GM23338 (cell line): ENCODE results near the gene CCDC97. TPM values are rescaled to one million over a fixed set of nuclear protein-coding genes. Genes with fewer than 3 reads are reported as not detected.

Source experiments
- ATAC-seq: fragments of 200-7000 bp; cut with Tn5 transposase; 3 replicates; pipeline ENCODE4 v1.9.1; 2020
- DNase-seq: peaks from one replicate; pipeline ENCODE4 v3.0.0-alpha.2; 2015; ENCODE audit warnings: low spot score
- H2AFZ ChIP-seq: fragments of 200-600 bp; sonication (generic); 2 replicates; pipeline ENCODE4 v1.8.0; 2016; ENCODE audit warnings: antibody characterized with exemption, mild to moderate bottlenecking, moderate library complexity
- H3F3A ChIP-seq: fragments of 200-600 bp; sonication (generic); replicated peaks from 2 replicates; pipeline ENCODE4 v1.8.0; 2017; ENCODE audit warnings: antibody characterized with exemption, mixed run types, low read depth
- H3K27ac ChIP-seq: fragments of 200-600 bp; sonication (generic); 2 replicates; pipeline ENCODE4 v1.6.1; 2016; ENCODE audit warnings: low read depth
- H3K27me3 ChIP-seq: fragments of 200-600 bp; sonication (generic); 2 replicates; pipeline ENCODE4 v1.8.0; 2016; ENCODE audit warnings: mild to moderate bottlenecking, mixed run types, moderate library complexity; ENCODE audit not compliant: insufficient read depth
- H3K36me3 ChIP-seq: fragments of 200-600 bp; sonication (generic); 2 replicates; pipeline ENCODE4 v1.8.0; 2016; ENCODE audit warnings: mild to moderate bottlenecking; ENCODE audit not compliant: insufficient read depth
- H3K4me1 ChIP-seq: fragments of 200-600 bp; sonication (generic); 2 replicates; pipeline ENCODE4 v1.8.0; 2016; ENCODE audit warnings: mild to moderate bottlenecking, moderate library complexity; ENCODE audit not compliant: insufficient read depth
- H3K4me2 ChIP-seq: fragments of 200-600 bp; sonication (generic); 2 replicates; pipeline ENCODE4 v1.7.1; 2017; ENCODE audit warnings: mixed run types
- H3K4me3 ChIP-seq: fragments of 200-600 bp; sonication (generic); 2 replicates; pipeline ENCODE4 v1.6.1; 2016; ENCODE audit warnings: mixed run types
- H3K79me2 ChIP-seq: fragments of 200-600 bp; sonication (generic); replicated peaks from 2 replicates; pipeline ENCODE4 v1.8.0; 2017; ENCODE audit warnings: mild to moderate bottlenecking; ENCODE audit not compliant: insufficient read depth
- H3K9me2 ChIP-seq: fragments of 200-600 bp; sonication (generic); 2 replicates; pipeline ENCODE4 v1.8.0; 2017; ENCODE audit not compliant: insufficient read depth
- H4K20me1 ChIP-seq: fragments of 200-600 bp; sonication (generic); replicated peaks from 2 replicates; pipeline ENCODE4 v1.8.0; 2017; ENCODE audit warnings: mild to moderate bottlenecking; ENCODE audit not compliant: insufficient read depth
- H3K27ac Mint-ChIP-seq: 2 replicates; pipeline ENCODE4 v1.8.0; 2020; ENCODE audit warnings: inconsistent platforms, mild to moderate bottlenecking, moderate library complexity, mixed read lengths
- H3K27me3 Mint-ChIP-seq: 3 replicates; pipeline ENCODE4 v1.8.0; 2022; ENCODE audit warnings: low read depth, mild to moderate bottlenecking, moderate library complexity, mixed read lengths, inconsistent platforms; ENCODE audit not compliant: insufficient read depth, poor library complexity
- H3K36me3 Mint-ChIP-seq: 3 replicates; pipeline ENCODE4 v1.8.0; 2021; ENCODE audit warnings: low read depth, mild to moderate bottlenecking, inconsistent platforms, moderate library complexity, mixed read lengths
- H3K4me1 Mint-ChIP-seq: 3 replicates; pipeline ENCODE4 v1.8.0; 2020; ENCODE audit warnings: mild to moderate bottlenecking, inconsistent platforms, mixed read lengths
- H3K4me3 Mint-ChIP-seq: 3 replicates; pipeline ENCODE4 v1.8.0; 2021; ENCODE audit warnings: moderate library complexity, mild to moderate bottlenecking, inconsistent platforms, mixed read lengths
- H3K9me3 Mint-ChIP-seq: 3 replicates; pipeline ENCODE4 v1.8.0; 2020; ENCODE audit warnings: moderate library complexity, mild to moderate bottlenecking, inconsistent platforms, mixed read lengths
- CREB1 ChIP-seq: fragments of 250-450 bp; sonication (Bioruptor Pico); IDR thresholded peaks from 2 replicates; pipeline ENCODE4 v1.5.0; 2020; ENCODE audit warnings: low read depth, mild to moderate bottlenecking, moderate library complexity
- EZH2 ChIP-seq: fragments of 200-600 bp; sonication (generic); IDR thresholded peaks from one replicate; pipeline ENCODE4 v1.8.0; 2017; ENCODE audit warnings: antibody characterized with exemption, mild to moderate bottlenecking, low read depth; ENCODE audit not compliant: unreplicated experiment
- EZH2phosphoT487 ChIP-seq: fragments of 200-600 bp; sonication (generic); IDR thresholded peaks from one replicate; pipeline ENCODE4 v1.8.1; 2018; ENCODE audit warnings: antibody characterized with exemption; ENCODE audit not compliant: unreplicated experiment
- JUNB ChIP-seq: IDR thresholded peaks from one replicate; pipeline ENCODE4 v1.6.1; 2016; ENCODE audit warnings: antibody characterized with exemption; ENCODE audit not compliant: unreplicated experiment
- NANOG ChIP-seq: IDR thresholded peaks from 2 replicates; pipeline ENCODE4 v1.6.1; 2016; ENCODE audit warnings: antibody characterized with exemption, borderline replicate concordance
- POLR2AphosphoS5 ChIP-seq: IDR thresholded peaks from 2 replicates; pipeline ENCODE4 v1.6.1; 2016; ENCODE audit warnings: antibody characterized with exemption, low read depth
- STAT1 ChIP-seq: IDR thresholded peaks from one replicate; pipeline ENCODE4 v1.6.1; 2016; ENCODE audit warnings: antibody characterized with exemption; ENCODE audit not compliant: unreplicated experiment
- ZNF114 ChIP-seq: fragments of 250-450 bp; sonication (Bioruptor Pico); IDR thresholded peaks from 2 replicates; pipeline ENCODE4 v1.5.0; 2020; ENCODE audit warnings: mild to moderate bottlenecking, moderate library complexity
- ZNF331 ChIP-seq: fragments of 250-450 bp; sonication (Bioruptor Pico); IDR thresholded peaks from 2 replicates; pipeline ENCODE4 v1.5.0; 2020; ENCODE audit warnings: low read depth, mild to moderate bottlenecking, moderate library complexity
- ZNF462 ChIP-seq: fragments of 250-450 bp; sonication (Bioruptor Pico); IDR thresholded peaks from 2 replicates; pipeline ENCODE4 v1.5.0; 2020; ENCODE audit warnings: mild to moderate bottlenecking, moderate library complexity
- polyA plus RNA-seq: library from polyadenylated mRNA; unstranded; fragments of >200 nt; fragmentation: Nextera tagmentation; extraction: Ambion mirVana; gene quantifications from 2 replicates; pipeline ENCODE4 v1.2.1, GENCODE V29; 2016
- total RNA-seq: library from RNA; depleted of rRNA; stranded (reverse); fragments of >200 nt; shearing (Covaris generic); gene quantifications from 2 replicates; pipeline ENCODE4 v1.2.3, GENCODE V29; 2014
- TF ChIP-seq, protein P1 (sequence below): IDR thresholded peaks from one replicate; pipeline ENCODE4 v1.6.1; 2018; ENCODE audit warnings: antibody characterized with exemption; ENCODE audit not compliant: unreplicated experiment
- TF ChIP-seq, protein P2 (sequence below), 2 experiments: fragments of 200-600 bp in 1 of 2; sonication (generic) in 1 of 2; conservative IDR thresholded peaks; 2 replicates each; pipeline versions ENCODE4 v1.5.1 to v1.6.1; 2016 to 2017; ENCODE audit warnings: antibody characterized with exemption in 2 of 2, low read depth in 2 of 2, mild to moderate bottlenecking in 2 of 2, moderate library complexity in 1 of 2
- TF ChIP-seq, protein P3 (sequence below): IDR thresholded peaks from 2 replicates; pipeline ENCODE4 v1.6.1; 2016; ENCODE audit warnings: antibody characterized with exemption

CCDC97 gene
- total and polyA plus RNA-seq, 2 experiments from 2014 or later, result 8.0 to 11.0 TPM

DNA sequence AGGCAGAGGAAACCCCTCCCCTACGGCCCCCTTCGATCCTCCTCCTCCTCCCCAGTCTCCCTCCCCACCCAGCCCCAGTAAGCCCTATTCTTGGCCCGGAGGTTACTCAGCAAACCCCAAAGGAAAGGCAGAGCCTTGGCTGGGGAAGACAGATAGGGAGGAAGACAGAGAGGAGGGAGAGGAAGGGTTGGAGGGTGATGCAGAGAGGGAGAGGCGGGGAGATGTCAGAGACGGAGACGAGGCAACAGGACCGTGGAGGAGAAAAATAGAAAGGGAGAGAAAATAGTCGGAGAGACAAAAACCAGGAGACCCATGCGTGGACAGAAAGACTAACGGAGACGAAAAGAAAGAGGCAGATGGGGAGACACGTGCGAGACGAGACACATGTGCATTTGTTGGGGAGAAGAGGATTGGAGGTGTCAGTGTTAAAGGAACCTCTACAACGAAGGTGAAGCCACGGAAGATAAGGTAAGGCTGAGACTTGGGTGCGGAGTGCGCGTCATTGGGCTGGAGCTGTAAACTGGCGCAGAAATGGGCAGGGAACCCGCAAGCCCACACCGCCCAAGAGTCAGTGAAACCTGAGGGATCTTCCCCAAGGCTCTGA, 40.9 kb downstream of the CCDC97 start:
- DNase-seq, result peak; percentile 26

More for the DNA sequence above, 40.9 kb downstream of the CCDC97 start:
- H3K27me3 Mint-ChIP-seq, result peaks cover 53% of the 10 kb centered on the region
- 0 out of 2 replicates have a peak, but pooled peaks cover 3% of the 10 kb centered on the region for H4K20me1 ChIP-seq
- H3K4me1 Mint-ChIP-seq, result peaks cover 19% of the 10 kb centered on the region
- no peak overlapping the region for H3K27ac Mint-ChIP-seq
- peak overlapping the region; percentile 66 for H2AFZ ChIP-seq
- peak overlapping the region; percentile 98 for H3K4me2 ChIP-seq
- TF ChIP-seq, protein P1, sequence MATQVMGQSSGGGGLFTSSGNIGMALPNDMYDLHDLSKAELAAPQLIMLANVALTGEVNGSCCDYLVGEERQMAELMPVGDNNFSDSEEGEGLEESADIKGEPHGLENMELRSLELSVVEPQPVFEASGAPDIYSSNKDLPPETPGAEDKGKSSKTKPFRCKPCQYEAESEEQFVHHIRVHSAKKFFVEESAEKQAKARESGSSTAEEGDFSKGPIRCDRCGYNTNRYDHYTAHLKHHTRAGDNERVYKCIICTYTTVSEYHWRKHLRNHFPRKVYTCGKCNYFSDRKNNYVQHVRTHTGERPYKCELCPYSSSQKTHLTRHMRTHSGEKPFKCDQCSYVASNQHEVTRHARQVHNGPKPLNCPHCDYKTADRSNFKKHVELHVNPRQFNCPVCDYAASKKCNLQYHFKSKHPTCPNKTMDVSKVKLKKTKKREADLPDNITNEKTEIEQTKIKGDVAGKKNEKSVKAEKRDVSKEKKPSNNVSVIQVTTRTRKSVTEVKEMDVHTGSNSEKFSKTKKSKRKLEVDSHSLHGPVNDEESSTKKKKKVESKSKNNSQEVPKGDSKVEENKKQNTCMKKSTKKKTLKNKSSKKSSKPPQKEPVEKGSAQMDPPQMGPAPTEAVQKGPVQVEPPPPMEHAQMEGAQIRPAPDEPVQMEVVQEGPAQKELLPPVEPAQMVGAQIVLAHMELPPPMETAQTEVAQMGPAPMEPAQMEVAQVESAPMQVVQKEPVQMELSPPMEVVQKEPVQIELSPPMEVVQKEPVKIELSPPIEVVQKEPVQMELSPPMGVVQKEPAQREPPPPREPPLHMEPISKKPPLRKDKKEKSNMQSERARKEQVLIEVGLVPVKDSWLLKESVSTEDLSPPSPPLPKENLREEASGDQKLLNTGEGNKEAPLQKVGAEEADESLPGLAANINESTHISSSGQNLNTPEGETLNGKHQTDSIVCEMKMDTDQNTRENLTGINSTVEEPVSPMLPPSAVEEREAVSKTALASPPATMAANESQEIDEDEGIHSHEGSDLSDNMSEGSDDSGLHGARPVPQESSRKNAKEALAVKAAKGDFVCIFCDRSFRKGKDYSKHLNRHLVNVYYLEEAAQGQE, result no peak
- TF ChIP-seq STAT1 (no peak), NANOG (no peak), CREB1 (CRISPR knock-in tag) (no peak), ZNF462 (CRISPR knock-in tag) (no peak), EZH2 (no peak), JUNB (no peak), ZNF331 (CRISPR knock-in tag) (no peak), POLR2AphosphoS5 (no peak), ZNF114 (no peak), EZH2phosphoT487 (no peak)
- TF ChIP-seq, protein P2, sequence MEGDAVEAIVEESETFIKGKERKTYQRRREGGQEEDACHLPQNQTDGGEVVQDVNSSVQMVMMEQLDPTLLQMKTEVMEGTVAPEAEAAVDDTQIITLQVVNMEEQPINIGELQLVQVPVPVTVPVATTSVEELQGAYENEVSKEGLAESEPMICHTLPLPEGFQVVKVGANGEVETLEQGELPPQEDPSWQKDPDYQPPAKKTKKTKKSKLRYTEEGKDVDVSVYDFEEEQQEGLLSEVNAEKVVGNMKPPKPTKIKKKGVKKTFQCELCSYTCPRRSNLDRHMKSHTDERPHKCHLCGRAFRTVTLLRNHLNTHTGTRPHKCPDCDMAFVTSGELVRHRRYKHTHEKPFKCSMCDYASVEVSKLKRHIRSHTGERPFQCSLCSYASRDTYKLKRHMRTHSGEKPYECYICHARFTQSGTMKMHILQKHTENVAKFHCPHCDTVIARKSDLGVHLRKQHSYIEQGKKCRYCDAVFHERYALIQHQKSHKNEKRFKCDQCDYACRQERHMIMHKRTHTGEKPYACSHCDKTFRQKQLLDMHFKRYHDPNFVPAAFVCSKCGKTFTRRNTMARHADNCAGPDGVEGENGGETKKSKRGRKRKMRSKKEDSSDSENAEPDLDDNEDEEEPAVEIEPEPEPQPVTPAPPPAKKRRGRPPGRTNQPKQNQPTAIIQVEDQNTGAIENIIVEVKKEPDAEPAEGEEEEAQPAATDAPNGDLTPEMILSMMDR (conservative IDR thresholded peaks at IDR 0.05; ENCODE audit: low read depth in 2 of 2), result no peak
- TF ChIP-seq, protein P3, sequence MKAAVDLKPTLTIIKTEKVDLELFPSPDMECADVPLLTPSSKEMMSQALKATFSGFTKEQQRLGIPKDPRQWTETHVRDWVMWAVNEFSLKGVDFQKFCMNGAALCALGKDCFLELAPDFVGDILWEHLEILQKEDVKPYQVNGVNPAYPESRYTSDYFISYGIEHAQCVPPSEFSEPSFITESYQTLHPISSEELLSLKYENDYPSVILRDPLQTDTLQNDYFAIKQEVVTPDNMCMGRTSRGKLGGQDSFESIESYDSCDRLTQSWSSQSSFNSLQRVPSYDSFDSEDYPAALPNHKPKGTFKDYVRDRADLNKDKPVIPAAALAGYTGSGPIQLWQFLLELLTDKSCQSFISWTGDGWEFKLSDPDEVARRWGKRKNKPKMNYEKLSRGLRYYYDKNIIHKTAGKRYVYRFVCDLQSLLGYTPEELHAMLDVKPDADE, result no peak
- peaks cover 12% of the 10 kb centered on the region; the same call in 1 of the 2 replicates for H3K4me1 ChIP-seq
- ATAC-seq, result peak; percentile 3
- no peaks in the 10 kb centered on the region for H3K9me3 Mint-ChIP-seq
- H3K27ac ChIP-seq, result no peak overlapping the region
- H3K36me3 Mint-ChIP-seq, result peaks cover 2% of the 10 kb centered on the region; the same call in 2 of the 3 replicates
- peaks cover 6% of the 10 kb centered on the region; the same call in 1 of the 2 replicates for H3F3A ChIP-seq
- H3K36me3 ChIP-seq, result no peaks in the 10 kb centered on the region
- H3K4me3 Mint-ChIP-seq, result peak overlapping the region; percentile 70
- H3K4me3 ChIP-seq, result peak overlapping the region; percentile 91
- H3K9me2 ChIP-seq, result no peaks in the 10 kb centered on the region
- peaks cover 42% of the 10 kb centered on the region for H3K27me3 ChIP-seq
- H3K79me2 ChIP-seq, result no peaks in the 10 kb centered on the region
